GM21423 (cell line): Measurements from ENCODE around the gene CTIF.

Experiments used
- ATAC-seq: cut with Tn5 transposase; IDR thresholded peaks from one replicate; pipeline ENCODE4 v1.9.1; 2021; ENCODE audit warnings: mild to moderate bottlenecking, moderate library complexity; ENCODE audit not compliant: unreplicated experiment

Gene CTIF

DNA sequence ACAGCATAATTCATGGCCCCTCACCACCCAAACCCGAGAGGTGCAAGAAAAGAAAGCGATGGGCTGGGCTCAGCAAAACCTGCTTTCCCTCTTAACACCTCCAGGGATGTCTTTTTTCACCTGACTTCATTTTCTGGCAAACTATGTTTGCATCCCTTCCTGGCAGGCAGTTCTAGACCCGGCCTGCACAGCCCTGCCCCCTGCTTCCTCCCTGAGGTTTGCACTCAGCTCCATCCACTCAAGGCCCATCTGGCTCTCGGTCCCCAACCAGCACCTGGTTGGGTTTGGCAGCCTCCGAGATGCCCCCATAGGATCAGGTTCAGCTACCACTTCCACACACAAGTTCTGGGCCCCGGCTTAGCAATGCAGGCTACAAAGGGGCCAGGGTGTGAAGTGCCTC lies 226.2 kb downstream of the CTIF start:
- ATAC-seq = no peak

DNA sequence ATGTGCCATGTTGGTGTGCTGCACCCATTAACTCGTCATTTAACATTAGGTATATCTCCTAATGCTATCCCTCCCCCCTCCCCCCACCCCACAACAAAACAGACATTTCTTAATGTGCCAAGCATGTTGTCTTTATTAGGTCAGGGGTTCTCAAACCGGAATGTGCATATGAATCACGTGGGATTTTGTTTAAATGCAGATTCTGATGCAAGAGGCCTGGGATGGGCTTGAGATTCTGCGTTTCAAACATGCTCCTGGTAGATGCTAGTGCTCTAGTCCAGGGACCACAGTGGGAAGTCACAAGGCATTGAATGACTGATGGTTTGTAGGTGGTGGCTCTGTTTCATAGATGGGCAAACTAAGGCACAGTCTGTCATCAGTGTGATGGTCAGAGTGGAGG lies 227.2 kb downstream of the CTIF start:
- ATAC-seq = no peak

DNA sequence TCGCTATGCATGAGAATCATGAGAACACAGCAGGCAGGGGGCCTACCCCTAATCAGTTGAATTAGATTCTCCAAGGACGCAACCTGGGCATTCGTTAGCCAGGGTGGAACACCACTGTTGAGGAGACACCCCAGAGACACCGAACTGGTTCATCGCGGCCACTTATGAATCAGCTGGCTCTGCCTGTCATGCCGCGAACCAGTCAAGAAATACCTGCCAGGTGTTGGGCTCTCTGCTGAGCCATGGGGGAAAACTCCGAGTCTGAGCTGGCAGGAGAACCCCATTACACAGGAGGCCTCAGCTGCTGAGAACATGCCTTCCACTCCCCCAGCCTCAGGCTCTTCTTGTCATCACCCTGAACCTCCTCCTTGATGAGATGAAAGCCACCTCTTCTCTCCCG lies 227.7 kb downstream of the CTIF start:
- ATAC-seq = no peak

DNA sequence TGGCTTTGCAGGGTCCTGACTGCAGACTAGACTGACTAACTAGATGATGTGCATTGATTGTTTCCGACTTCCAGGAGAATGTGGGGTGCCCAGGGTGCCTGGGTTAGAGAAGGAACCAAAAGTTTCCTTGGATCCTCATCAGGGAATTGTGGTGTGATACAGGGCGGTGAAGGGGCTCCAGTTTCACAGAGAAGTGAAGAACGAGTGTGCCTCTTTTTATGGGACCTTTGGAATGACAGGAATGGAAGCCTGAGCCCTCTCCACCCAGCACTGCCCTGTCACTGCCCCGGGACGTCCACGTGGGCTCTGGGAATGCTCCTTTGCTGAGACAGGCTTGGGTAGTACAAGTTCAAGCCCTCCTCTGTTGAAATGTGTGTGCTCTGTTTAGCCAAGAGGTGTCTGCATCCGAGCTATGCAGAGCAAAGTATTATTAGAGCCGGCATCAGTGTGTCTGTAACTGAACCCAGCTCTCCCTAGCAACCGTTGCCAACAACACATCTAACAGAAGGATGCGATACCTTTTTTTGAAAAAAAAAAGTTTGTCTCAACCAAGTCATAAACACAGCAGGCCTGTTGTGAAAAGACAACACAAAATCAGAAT lies 228.4 kb downstream of the CTIF start:
- ATAC-seq = no peak

DNA sequence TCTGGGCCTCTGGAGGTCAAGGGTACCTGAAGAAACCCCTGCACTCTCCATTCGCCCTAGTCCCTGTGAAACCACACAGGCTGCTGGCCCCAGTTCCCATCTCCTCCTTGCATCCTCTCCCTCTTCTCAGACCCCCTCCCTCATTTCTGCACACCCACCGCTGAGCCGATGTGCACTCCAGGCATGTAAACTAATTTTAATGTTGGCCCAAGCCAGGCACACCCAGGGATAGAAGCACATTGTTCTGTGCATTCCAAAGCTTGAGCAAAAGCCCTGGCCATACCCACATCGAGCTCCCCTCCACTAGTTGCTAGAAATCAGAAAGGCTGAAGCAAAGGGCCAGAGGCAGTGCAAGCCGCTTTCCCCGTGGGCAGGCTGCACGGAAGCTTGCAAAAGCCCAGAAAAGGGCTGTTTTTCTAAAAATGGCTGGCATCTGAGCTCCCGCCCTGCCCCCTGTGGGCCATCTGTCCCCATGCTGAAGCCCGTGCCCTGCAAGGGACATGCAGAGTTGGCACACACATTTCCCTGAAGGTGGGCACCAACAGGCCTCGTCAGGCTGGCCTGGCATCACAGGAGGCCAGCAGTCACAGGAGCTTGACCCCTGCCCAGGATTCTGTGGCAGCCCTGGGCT lies 230.3 kb downstream of the CTIF start:
- ATAC-seq = no peak

DNA sequence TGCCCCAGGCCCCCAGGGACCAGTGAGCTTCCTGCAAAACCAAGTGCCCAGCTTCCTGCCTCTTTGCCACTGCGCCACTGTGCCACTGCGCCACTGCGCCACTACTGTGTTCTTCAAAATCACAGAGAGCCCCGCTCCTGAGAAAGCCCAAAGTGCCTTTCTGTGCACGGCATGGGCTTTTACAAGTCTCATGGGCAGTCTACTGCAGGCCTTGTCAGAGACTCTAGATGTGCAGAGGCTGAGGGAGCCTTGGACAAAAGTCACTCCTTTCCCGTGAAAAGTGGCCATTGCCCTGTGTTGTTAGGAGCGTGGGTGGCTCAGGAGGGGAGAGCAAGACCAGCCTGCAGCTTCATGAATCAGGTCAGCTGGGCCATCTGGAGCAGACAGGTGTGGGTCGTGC lies 231.4 kb downstream of the CTIF start:
- ATAC-seq = no peak

DNA sequence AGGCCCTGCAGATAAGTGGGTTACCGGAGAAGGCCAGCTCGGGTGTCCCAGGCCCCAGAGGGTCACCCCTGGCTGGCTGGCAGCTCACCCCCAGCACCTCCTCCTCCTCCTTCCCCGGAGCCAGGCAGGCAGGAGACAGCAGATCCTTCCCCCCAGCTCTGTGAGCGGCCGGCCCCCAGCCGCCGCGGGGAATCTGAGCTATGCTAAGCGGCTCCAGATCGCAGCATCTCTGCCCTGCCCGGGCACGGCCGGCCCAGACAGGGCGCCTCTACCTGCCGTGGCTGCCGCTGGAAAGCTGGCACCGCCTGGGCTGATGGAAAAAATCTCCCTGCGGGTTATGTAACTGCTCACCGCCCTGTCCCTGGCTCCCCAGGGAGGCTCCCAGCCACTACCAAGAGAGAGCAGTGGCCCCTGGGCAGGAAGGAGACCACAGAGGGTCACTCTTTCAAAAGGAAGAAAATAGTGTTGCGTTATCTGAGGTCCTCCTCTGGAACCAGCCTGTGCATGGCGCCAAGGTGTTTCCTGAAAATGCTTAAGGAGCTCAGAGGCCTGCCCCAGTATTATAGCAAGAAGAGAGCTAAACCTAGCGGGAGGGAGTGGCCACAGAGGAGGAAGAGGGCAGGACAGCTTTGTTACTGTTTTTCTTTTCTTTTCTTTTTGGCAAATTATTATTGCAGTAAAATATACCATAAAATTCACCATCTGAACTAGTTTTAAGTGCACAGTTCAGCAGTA lies 233.0 kb downstream of the CTIF start:
- ATAC-seq = no peak

DNA sequence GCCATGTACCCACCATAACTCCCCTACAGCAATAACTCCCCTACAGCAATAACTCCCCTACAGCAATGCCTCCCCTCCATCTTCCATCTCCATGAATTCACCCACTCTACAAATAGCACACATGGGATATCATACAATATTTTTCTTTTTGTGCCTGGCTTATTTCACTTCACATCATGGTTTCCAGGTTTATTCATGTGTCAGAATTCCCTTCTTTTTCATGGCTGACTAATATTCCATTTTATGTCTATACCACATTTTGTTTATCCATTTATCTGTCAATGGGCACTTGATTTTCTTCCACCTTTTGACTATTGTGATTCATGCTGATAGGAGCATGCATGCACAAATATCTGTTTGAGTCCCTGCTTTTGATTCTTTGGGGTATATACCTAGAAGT lies 233.6 kb downstream of the CTIF start:
- no peak for ATAC-seq

DNA sequence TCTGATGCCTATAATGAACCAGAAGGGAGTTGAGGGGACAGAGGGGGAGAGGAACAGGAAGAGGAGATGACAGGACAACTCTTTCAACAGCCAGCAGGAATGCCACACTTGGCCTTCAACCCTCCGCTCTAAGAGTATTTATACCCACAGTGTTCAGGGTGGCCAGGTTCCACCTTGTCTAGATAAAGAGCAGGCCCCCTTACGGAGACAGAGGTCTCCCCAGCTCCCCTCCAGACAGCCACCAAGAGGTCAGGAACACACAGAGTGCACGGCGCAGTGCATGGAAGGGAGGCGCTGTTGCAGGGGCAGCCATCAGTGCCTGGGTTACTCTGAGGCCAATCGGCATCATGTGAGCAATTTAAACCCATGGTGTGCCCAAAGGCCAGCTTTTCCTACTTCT lies 235.0 kb downstream of the CTIF start:
- ATAC-seq = no peak

DNA sequence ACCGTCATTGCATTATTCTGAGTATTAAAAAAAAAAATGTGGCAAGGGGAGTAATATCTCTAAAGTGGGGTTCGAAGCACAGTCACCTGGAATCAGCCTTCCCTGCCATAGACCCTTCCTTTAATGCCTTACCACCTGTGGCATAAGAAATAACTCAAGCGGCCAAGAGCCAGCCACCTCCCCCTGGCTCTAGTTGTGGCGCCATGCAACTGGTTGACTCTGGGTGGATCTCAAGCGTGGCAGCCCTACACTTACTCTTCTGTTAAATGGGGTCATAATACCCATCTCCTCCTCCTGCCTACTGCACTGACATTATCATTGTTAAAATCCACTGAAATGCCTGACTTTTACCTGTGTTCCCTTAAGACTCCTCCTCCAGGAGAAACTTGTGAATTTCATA lies 236.1 kb downstream of the CTIF start:
- ATAC-seq = no peak

DNA sequence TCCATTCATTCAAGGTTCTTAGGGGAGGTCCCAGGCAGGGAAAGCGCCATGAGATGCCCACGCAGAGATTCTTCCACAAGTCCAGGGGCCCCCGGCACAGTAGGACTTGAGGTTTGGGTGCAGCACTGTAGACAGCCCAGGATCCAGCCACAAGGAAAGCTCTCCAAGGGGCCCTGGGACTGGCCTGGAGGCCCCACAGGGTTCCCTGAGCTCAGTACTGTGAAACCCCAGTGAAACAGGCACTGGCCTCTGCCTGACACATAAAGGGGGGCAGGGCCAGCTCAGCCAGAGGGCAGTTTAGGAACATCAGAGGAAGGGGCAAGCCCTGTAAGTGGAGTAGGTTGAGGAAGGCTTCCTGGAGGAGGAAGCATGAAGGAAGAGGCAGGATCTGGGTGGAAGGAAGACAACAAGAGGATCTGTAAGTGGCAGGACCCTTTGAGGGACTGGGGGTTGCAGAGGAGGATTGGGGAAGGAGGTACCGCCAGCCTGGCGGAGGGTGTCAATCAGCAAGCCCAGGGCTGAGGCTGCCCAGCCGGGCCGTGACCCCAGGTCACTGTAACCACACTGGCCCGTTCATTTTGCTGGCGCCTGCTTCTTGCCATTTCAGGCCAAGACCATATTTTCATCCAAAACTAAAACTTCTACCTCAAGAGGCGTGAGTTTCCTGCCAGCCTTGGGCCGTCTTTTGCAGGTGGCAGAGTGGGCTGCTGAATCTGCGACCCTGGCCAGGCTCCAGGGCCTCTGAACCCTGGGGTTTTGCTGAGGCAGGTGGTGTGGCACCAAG lies 236.7 kb downstream of the CTIF start:
- no peak for ATAC-seq

DNA sequence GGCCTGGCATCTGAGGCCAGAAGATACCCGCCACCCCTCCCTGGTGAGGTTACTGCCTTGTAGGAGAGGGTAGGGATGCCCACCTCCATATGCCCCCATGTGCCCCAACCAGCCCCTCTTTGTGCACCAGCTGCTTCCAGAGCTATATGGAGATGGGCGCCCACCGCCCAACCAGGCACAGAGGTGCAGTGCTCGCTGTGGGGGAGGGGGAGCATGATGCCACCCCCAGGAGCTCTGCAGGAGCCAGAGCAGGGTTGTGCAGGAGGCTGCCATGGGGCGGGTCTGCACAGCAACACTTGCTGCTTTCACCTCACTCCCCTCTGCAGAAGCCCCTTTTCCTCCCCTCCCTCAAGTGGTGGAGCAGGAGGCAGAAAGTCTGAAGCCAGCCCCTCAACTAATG lies 237.3 kb downstream of the CTIF start:
- no peak for ATAC-seq

DNA sequence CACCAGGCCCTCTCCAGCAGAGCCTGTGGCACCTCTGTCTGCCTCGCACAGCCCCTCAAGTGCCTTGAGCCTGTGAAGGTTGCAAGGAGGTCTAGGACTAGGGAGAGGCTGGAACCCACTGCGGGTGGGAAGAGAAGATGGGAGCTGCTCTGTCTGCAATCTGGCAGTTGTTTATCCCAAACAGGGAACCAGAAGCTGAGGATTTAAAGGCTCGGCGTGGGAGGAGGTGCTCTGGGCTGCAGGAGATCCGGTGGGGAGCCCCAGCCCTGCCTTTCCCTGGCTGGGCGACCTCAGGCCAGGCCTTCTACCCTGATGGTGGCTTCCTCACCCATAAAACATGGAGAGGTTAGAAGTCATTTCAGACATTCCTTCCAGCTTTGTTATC lies 237.8 kb downstream of the CTIF start:
- no peak for ATAC-seq

DNA sequence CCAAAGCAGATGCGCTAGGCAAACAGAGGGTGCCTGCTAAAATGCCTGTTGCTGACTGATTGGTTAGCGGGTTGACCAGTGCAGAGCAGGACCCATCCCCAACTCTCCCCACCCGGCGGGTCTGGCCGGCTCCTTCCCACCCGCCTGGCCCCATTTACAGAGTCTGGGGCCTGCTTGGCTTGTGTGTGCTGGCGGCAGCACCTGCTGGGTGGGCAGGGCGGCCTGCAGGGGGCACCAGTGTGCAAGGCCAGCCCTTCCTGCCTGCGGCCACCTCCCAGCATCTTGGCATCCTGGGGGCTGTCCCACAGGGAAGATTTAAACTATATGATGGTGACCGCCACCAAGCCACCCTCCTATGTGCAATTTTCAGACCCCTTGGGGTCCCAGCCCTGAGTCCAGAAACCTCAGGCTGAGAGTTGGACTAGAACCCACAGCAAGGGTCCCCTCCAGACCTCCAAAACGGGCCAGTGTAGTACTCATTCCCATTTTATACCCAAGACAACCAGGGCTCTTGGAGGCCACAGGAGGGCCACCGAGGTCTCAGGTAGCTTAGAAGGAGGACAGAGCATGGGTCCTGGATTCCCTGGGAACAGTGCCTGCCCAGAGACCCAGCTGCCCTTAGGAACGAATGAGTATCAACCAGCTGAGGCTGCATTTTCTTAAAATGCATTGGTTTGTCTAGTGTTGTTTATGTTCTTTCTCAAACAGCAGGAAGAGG lies 238.4 kb downstream of the CTIF start:
- ATAC-seq = peak; percentile 47

DNA sequence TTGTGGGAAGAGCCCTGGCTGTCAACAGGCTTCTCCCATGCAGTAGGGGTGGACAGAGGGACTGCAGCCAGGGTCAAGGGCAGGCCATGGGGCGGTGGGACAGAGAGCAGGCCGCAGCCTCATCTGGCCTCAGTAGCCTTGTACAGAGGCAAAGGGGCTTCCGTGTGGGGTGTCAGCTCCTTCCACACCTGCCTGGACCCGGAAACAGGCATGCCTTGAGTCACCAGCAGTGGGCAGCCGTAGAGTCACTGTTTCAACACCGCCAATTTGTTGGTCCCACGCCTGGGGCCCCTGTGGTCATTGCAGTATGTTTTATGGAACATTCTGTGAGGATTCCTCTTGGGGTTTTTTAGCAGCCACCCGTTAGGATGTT lies 238.9 kb downstream of the CTIF start:
- no peak for ATAC-seq

DNA sequence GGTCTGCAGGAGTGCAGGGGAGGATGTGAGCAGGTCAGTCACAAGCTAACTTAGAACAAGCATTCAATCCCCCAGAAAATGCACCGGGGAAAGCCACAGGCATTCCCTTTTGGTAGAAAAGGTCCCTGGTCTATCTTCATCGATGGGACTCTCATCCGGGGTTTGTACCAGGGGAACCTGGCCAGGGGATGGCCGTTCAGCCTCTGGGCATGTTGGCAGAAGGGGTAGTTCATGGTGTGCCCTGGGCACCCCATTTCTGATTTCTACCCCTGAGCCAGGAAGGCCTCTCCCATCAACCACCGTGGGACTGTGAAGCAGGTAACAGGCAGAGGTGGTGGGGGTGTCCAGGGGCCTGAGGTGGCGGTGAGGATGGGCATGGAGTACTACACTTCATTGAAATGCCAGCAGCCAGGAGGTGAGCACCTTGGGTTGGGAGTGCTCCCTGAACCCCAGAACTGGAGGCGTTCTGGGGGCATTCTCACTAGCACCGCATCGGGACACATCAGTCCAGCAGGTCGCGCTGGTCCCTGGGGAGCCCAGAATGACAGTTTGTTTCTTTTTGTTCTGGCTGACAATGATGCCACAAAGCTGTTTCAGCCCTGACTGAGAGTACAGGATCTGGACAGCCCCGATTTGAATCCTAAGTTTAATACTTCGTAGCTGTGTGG lies 239.6 kb downstream of the CTIF start:
- ATAC-seq = no peak

DNA sequence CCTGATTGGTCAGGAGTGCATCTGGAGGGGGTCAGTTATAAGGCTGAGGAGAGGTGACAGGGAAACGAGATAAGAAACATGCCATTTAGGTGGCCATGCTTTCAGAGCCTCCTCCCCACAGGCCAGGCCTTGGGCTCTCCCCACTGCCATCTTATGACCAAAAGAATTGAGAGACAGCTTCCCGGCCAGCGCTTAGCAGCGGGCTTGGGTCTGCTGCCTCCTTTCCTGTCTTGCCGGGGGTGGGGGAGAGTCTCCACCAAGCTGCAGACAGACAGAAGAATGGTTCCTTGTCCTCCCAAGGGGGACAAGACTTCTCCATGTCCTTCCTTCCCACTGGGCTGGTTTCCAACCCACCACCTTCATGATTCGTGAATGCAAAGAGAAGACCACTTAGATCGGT lies 240.6 kb downstream of the CTIF start:
- no peak for ATAC-seq

DNA sequence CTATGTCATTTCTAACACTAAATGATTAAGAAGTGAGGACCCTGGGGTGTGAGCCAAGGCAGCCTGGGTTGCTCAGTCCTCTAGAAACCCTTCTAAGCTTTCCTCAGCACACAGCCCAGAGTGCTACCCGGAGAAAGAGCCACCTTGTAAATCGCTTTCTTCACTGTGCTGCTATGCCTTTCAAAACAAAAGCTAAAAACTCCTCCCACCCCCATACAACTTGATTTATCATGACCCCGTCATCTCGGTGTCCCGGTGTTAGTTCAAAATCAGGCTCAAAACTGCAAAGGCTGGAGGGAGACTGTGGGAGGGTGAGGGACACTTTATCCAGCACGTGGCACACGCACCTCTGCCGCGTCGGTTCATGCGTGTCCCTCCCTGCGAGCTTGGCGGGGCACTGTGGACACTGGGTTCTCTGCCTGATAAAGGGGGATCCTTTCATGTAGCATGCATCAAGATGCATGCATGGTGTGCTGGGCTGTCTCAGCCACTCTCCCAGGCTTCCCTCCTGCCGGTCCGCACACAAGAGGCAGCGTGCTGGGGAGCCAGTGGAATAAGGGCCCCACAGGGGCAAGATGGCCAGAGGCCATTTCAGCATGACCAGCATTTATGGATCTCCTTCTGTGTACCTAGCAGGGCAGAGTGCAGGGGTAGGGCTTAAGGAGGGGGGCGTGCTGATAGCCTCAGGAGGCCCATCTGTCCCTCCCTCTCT lies 241.5 kb downstream of the CTIF start:
- ATAC-seq = no peak

DNA sequence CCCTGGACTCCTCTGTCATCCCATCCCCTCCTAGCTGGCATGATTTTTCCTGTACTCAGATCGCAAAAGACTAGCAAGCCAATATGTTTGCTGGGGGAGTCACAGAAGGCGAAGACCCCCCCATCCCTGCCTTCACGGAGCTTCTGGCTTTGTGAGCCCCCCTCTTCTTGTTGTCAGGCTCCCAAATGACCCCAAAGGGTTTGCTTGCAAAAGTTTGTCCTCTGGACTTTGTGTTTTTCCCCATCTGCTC lies 242.0 kb downstream of the CTIF start:
- ATAC-seq = no peak
